ENCODE measurements around the gene SNED1.

The SNED1 gene

DNA sequence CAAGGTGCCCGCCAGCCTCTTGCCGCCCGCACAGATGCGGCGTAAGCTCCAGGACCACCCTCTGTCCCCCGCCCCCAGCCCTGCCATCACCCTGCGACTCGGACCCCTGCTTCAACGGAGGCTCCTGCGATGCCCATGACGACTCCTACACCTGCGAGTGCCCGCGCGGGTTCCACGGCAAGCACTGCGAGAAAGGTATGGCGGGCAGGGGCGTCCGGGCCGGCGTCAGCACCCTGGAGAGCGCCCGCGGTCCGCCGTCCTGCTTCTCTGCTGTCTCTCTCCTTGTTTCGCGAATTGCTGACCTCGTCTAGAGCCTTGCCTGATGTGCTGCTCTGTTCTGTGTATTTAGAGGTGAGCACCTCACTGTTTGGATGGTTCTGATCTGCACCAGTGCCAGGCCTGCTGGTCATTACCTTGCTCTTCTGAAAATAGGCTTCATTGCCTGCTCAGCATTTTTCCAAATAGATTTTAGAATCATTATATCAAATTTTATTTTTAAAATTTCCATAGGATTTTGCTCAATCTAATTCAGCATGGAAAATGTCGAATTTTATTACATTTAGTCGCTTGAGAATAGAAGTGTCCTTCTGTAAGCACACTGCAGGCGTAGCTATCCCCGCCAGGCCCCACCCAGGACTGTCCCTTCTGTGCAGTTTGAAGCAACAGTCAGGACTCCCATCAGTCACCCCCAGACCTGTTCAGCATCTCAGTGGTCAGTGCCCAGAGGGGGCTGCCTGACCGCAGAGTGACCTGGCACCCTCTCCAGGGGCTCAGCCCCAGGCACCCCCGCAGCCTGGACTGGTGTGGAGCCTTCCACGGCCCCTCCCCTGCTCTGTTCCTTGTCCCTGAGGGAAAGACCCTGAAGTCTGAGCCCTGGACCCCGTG, 51.6 kb downstream of the SNED1 start:
- no peak for FAIRE-seq

DNA sequence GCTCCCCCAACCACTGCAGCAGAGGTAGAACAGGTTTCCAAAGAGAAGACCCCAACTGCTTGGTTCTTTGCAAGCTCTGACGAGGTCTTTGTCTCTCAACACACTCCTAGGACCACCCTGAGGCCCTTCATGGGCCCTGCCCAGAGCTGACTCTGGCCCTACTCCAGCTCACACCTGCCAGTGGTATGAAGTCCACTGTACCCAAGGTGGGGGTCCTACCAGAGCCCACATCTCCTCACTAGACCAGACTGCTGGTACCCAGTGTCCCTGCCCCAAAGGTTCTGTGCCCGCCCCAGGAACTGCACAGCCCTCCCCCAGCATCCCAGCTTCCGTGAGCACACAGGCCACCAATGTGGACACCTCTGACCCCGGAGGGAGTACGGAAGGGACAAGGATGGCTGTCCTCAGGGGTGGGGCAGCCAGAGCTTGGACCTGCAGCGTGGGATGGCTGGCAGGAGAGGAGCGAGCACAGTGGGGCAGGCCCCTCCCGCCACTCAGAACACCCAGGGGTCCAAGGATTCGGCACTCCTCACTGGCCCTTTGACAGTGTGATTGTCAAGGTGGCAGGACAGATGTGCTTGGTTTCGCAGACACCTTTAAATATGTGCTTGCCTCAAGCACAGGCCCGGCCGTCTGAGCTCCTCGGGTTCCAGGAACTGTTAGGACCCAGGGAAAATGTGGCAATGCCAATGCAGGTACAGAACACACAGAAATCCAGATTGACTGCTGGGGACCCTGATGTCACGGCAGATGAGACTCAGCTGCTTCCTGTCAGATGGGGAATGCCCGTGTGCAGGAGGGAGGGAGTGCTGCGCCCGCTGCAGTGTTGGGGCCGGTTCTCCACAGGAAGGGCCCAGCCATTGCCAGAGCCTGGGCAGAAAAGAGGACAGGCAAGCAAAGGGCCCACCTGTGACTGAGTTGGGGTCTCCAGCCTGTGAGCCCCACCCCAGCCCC, 52.5 kb downstream of the SNED1 start:
- no peak for FAIRE-seq

DNA sequence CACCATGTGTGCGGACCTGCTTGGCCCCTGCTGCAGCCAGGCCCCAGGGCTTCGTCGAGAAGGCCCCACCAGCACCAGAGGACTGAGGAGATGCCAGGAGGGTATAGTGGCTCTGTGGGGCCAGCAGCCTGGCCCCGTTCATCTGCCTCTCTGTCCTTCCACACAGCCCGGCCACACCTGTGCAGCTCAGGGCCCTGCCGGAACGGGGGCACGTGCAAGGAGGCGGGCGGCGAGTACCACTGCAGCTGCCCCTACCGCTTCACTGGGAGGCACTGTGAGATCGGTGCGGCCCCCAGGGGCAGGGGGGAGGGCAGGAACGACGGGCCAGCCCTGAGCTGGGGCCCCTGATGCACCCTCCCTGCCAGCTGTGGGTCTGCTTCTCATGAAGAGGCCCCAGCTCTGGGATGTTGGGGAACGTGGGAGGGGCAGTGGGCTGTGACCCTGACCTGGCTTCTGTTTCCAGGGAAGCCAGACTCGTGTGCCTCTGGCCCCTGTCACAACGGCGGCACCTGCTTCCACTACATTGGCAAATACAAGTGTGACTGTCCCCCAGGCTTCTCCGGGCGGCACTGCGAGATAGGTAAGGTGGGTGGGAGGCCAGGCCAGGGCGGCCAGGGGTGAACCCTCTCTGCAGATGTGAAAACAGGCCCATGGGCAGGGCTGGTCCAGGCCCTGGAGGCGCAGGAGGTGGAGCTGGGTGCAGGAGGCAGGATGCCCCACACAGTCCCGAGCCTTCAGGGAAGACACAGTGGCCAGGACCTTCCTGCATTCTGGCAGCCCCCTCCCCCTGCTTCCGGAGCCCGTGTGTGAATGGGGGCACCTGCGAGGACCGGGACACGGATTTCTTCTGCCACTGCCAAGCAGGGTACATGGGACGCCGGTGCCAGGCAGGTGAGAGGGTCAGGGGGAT, 53.4 kb downstream of the SNED1 start:
- no peak for FAIRE-seq

DNA sequence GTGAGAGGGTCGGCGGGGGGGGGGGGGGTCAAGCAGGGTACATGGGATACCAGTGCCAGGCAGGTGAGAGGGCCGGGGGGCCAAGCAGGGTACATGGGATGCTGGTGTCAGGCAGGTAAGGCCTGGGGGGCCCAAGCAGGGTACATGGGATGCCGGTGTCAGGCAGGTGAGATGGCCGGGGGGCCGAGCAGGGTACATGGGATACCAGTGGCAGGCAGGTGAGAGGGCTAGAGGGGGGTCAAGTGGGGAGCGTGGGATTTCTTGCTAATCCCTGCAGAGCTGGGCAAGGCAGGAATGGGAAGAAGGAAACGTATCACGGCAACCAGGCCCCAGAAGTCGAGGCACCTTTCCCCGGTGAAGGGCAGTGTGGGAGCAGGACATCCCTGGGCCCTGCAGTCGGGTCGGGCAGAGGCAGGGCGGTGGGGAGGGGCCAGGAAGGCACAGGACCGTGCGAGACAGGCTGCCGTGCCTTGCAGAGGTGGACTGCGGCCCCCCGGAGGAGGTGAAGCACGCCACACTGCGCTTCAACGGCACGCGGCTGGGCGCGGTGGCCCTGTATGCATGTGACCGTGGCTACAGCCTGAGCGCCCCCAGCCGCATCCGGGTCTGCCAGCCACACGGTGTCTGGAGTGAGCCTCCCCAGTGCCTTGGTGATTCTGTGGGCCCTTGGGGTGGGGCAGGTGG, 54.4 kb downstream of the SNED1 start:
- no peak for FAIRE-seq

DNA sequence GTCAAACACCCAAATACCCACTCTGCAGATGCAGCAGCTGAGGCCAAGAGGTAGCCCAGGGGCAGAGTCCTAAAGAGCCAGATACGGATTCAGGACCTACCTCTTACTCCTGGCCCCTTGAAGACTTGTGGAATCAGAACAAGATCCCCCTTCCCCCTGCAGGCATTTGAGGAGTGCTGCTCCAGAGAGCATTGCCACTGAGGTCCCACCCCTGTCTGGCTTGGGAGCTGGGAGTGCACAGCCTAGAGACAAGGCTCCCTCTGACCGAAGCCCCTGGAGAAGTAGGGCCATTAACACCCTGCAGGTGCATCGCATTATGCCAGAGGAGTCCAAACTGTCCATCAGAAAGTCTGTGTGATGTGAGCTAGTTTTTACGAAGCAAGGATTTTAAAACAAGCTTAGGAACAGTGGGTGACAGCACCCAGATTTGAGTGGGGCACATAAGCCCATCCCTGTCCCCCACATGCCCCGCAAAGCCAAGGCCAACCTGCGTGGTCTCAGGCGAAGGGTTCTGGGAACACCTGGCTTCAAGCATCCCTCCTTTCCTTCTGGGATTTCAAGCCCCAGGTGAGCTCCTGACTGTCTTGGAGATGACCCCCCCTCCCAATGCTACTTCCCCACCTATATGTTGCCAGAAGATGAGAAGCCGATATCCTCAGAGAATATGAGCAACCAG, 55.3 kb downstream of the SNED1 start:
- FAIRE-seq: no peak

DNA sequence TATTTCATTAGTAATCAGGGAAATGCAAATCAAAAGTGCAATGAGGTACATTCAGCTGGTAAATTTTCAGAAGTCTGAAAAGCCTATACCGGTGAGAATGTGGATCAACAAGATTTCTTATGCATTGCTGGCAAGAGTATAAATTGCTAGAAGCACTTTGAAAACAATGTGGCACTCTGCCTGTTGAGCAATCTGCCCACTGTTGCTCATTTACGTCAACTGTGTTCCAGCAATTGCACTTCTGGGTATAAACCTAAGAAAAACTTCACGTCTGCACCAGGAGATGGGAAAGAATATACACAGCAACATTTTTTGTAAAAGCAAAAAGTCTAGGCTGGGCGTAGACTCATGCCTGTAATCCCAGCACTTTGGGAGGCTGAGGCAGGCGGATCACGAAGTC, 62.9 kb downstream of the SNED1 start:
- no peak for FAIRE-seq

GRCh38 chr2:241062389-241063092, 64.1 kb downstream of the SNED1 start:
- FAIRE-seq: no peak

GRCh38 chr2:241063093-241063551, 64.7 kb downstream of the SNED1 start:
- no peak for FAIRE-seq

GRCh38 chr2:241063587-241063986, 65.2 kb downstream of the SNED1 start:
- FAIRE-seq: no peak

DNA sequence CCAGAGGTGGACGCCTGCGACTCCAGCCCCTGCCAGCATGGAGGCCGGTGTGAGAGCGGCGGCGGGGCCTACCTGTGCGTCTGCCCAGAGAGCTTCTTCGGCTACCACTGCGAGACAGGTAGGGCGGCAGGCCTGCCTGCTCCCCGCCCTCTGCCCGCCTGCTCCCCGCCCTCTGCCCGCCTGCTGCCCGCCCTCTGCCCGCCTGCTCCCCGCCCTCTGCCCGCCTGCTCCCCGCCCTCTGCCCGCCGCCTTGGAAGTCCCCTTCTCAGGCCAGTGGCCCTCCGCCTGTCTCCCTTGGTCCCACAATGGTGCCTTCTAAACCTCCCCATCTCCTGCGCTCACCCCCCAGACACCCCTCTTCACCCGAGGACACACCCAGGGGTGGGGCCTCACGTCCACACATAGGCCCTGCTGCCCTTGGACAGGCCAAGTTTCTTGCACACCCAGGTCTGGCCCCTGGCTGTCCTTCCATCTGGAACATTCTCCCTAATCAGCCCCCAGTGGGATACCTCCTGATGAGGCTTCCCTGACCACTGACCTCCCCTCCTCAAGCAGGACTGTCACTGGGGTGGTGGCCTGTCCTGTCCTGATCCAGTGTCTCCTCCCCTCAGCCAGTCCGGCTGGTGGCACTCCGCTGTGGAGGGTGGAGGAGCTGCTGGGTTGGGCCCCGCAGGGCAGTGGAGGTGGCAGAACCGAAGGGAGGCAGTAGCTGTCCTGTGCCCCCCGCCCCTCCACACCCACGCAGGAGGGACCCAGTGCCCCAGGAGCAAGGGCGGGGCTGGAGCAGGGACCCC, 65.8 kb downstream of the SNED1 start:
- no peak for FAIRE-seq

GRCh38 chr2:241064802-241065354, 66.5 kb downstream of the SNED1 start:
- FAIRE-seq: no peak

DNA sequence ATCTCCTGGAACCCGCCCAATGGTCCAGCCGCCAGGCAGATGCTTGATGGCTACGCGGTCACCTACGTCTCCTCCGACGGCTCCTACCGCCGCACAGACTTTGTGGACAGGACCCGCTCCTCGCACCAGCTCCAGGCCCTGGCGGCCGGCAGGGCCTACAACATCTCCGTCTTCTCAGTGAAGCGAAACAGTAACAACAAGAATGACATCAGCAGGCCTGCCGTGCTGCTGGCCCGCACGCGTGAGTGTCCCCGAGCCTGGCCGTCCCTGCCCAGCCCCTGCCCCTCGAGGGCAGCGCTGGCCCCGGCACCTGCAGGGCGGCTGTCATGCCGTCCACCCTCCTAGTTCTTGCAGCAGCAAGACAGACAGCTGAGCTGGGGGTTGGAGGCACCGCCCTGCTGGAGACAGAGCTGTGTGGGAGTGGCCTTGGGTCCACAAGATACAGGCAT, 67.0 kb downstream of the SNED1 start:
- FAIRE-seq: no peak

- no peak for FAIRE-seq
Measured at GRCh38 chr2:241066171-241066892, 67.9 kb downstream of the SNED1 start.

- FAIRE-seq: no peak
Measured at GRCh38 chr2:241066893-241067341, 68.5 kb downstream of the SNED1 start.

GRCh38 chr2:241067501-241068135, 69.2 kb downstream of the SNED1 start:
- FAIRE-seq: no peak

DNA sequence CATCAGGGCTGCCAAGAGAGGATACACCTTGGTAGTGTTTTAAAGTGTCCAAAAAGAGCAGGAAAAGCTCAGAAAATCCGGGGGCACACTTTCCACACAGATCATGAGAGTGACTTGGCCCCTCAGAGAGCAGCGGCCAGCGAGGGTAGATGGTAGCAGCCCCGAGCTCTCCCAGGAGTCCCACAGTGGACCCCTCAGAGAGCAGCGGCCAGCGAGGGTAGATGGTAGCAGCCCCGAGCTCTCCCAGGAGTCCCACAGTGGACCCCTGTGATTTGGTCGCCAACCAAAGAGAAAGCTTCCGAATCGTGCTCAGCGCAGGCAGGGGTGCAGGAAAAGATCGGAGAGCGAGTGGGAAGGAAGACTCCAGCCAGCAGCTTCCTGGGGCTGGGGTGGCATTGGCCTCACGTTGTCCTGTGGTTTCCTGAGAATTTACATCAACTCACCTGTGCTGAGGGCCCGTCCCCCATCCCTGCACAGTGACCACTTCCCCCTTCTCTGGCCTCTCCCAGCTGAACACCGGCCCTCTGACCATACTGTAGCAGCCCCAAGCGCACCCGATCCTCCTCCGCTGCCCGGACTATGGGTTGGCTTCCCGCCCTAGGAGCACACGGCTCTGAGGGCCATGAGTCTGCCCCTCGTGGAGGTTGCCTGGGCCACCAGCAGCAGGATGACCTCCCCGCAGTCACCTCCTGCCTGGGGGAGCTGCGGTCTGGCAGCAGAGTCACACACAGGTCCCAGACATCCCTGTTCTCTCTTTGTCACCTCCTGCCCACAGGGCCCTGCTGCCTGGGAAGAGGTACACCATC, 69.9 kb downstream of the SNED1 start:
- FAIRE-seq: no peak

Measured in colon (tissue), 2 donors.